H1 (cell line): ENCODE data around the gene FBLN2. TPM values are rescaled to one million over a fixed set of nuclear protein-coding genes. Genes with fewer than 3 reads are reported as not detected.

Experiments used
- CTCF ChIA-PET: fragments of 300-600 bp; sonication (Branson Sonifier 250); formaldehyde crosslinking; loops from one replicate; lab custom pipeline; 2021; ENCODE audit not compliant: partially characterized antibody; lab: Charles Lee
- POLR2A ChIA-PET: fragments of 300-600 bp; sonication (Branson Sonifier 250); formaldehyde crosslinking; loops from one replicate; lab custom pipeline; 2021; ENCODE audit warnings: inconsistent platforms; ENCODE audit not compliant: partially characterized antibody; lab: Charles Lee
- DNase-seq, 2 experiments: peaks; one replicate each; pipeline versions ENCODE4 v3.0.0 to v3.0.0-alpha.2; 2010 to 2022; ENCODE audit warnings: low spot score in 2 of 2, low read depth in 1 of 2, mixed read lengths in 1 of 2
- FAIRE-seq: peaks from 2 replicates; lab custom pipeline; 2011; peaks lifted over from hg19 to GRCh38; lab: Jason Lieb, UNC
- H2AFZ ChIP-seq: 2 replicates; pipeline ENCODE4 v1.8.1; 2012; ENCODE audit warnings: low read length, inconsistent platforms
- H2AK5ac ChIP-seq: 2 replicates; pipeline ENCODE4 v1.6.1; 2013; ENCODE audit warnings: low read depth, low read length
- H2BK120ac ChIP-seq: replicated peaks from 2 replicates; pipeline ENCODE3; 2013; ENCODE audit warnings: low read depth, low read length, inconsistent platforms
- H2BK12ac ChIP-seq: 2 replicates; pipeline ENCODE4 v1.6.1; 2013; ENCODE audit warnings: low read depth, low read length
- H2BK15ac ChIP-seq: 2 replicates; pipeline ENCODE4 v1.6.1; 2013; ENCODE audit warnings: low read length
- H2BK20ac ChIP-seq: 2 replicates; pipeline ENCODE4 v1.6.1; 2013; ENCODE audit warnings: low read length
- H2BK5ac ChIP-seq: 2 replicates; pipeline ENCODE4 v1.6.1; 2013; ENCODE audit warnings: low read depth, low read length
- H3K14ac ChIP-seq: 2 replicates; pipeline ENCODE4 v1.6.1; 2013; ENCODE audit warnings: inconsistent platforms; ENCODE audit not compliant: insufficient read length
- H3K18ac ChIP-seq: 2 replicates; pipeline ENCODE4 v1.6.1; 2013; ENCODE audit warnings: low read length; ENCODE audit errors: extremely low read depth
- H3K23ac ChIP-seq: 2 replicates; pipeline ENCODE4 v1.6.1; 2013; ENCODE audit warnings: inconsistent platforms; ENCODE audit not compliant: insufficient read length
- H3K23me2 ChIP-seq: 2 replicates; pipeline ENCODE4 v1.6.1; 2013; ENCODE audit warnings: low read depth, low read length
- H3K27ac ChIP-seq: 2 replicates; pipeline ENCODE4 v1.6.1; 2011; ENCODE audit warnings: low read depth, low read length, inconsistent platforms
- H3K27me3 ChIP-seq, 4 experiments: replicated peaks in 1 of 4; 1 replicate in 1 of 4; 2 replicates in 3 of 4; pipeline versions ENCODE4 v1.6.1 to v1.8.1; 2011 to 2013; ENCODE audit warnings: low read length in 3 of 4, mild to moderate bottlenecking in 3 of 4, inconsistent platforms in 2 of 4, mixed read lengths in 2 of 4, moderate library complexity in 1 of 4; ENCODE audit not compliant: control insufficient read depth in 3 of 4, insufficient read depth in 3 of 4; ENCODE audit errors: extremely low read depth in 1 of 4
- H3K36me3 ChIP-seq, 4 experiments: 2 replicates each; pipeline versions ENCODE4 v1.6.1 to v1.8.1; 2011 to 2013; ENCODE audit warnings: mild to moderate bottlenecking in 4 of 4, low read length in 3 of 4, moderate library complexity in 2 of 4, control low read depth in 1 of 4, inconsistent platforms in 1 of 4; ENCODE audit not compliant: insufficient read depth in 4 of 4, control insufficient read depth in 2 of 4
- H3K4ac ChIP-seq: replicated peaks from 2 replicates; pipeline ENCODE3; 2013; ENCODE audit warnings: low read length, low read depth, mixed read lengths, inconsistent platforms; ENCODE audit not compliant: insufficient read length
- H3K4me1 ChIP-seq, 4 experiments: replicated peaks in 1 of 4; 1 replicate in 1 of 4; 2 replicates in 3 of 4; pipeline versions ENCODE4 v1.6.1 to v1.8.1; 2011 to 2013; ENCODE audit warnings: low read length in 3 of 4, inconsistent platforms in 2 of 4, mixed read lengths in 1 of 4; ENCODE audit not compliant: insufficient read depth in 4 of 4, control insufficient read depth in 3 of 4
- H3K4me2 ChIP-seq, 2 experiments: 2 replicates each; pipeline versions ENCODE4 v1.6.1 to v1.8.1; 2011 to 2013; ENCODE audit warnings: low read depth in 2 of 2, low read length in 2 of 2, control low read depth in 1 of 2, inconsistent platforms in 1 of 2, mild to moderate bottlenecking in 1 of 2; ENCODE audit not compliant: insufficient read depth in 1 of 2
- H3K4me3 ChIP-seq, 4 experiments: fragments of 200-600, 300-600 bp in 1 of 4; sonication (generic), shearing (Covaris generic), sonication (Bioruptor Twin) in 1 of 4; 2 replicates each; pipeline versions ENCODE4 v1.5.1 to v1.8.1; 2011 to 2016; ENCODE audit warnings: low read length in 4 of 4, low read depth in 3 of 4, control low read depth in 2 of 4, inconsistent platforms in 2 of 4, mild to moderate bottlenecking in 2 of 4, mixed read lengths in 1 of 4, moderate library complexity in 1 of 4; ENCODE audit not compliant: insufficient read depth in 2 of 4; ENCODE audit errors: extremely low read depth in 1 of 4
- H3K56ac ChIP-seq: replicated peaks from 2 replicates; pipeline ENCODE3; 2013; ENCODE audit warnings: low read depth, mild to moderate bottlenecking, mixed read lengths, low read length, inconsistent platforms; ENCODE audit not compliant: insufficient read length
- H3K79me1 ChIP-seq: 2 replicates; pipeline ENCODE4 v1.6.1; 2013; ENCODE audit warnings: low read depth, low read length, control low read depth
- H3K79me2 ChIP-seq, 2 experiments: 2 replicates each; pipeline versions ENCODE4 v1.6.1 to v1.8.1; 2012 to 2013; ENCODE audit warnings: low read length in 2 of 2, mild to moderate bottlenecking in 2 of 2, inconsistent platforms in 1 of 2; ENCODE audit not compliant: insufficient read depth in 2 of 2, control insufficient read depth in 1 of 2
- H3K9ac ChIP-seq, 4 experiments: replicated peaks in 1 of 4; 1 replicate in 1 of 4; 2 replicates in 3 of 4; pipeline versions ENCODE4 v1.6.1 to v1.8.1; 2011 to 2013; ENCODE audit warnings: low read depth in 3 of 4, low read length in 3 of 4, control low read depth in 2 of 4, mild to moderate bottlenecking in 2 of 4, moderate library complexity in 2 of 4, inconsistent platforms in 1 of 4; ENCODE audit errors: extremely low read depth in 1 of 4
- H3K9me3 ChIP-seq, 2 experiments: 2 replicates each; pipeline versions ENCODE4 v1.6.1 to v1.8.1; 2012 to 2013; ENCODE audit warnings: mild to moderate bottlenecking in 2 of 2, moderate library complexity in 2 of 2, control low read depth in 1 of 2, inconsistent platforms in 1 of 2, low read depth in 1 of 2, low read length in 1 of 2, mixed read lengths in 1 of 2; ENCODE audit not compliant: insufficient read depth in 2 of 2
- H4K20me1 ChIP-seq, 2 experiments: replicated peaks in 1 of 2; 2 replicates each; pipeline versions ENCODE3 to v1.8.1; 2011 to 2013; ENCODE audit warnings: inconsistent platforms in 2 of 2, low read length in 2 of 2, mild to moderate bottlenecking in 1 of 2; ENCODE audit not compliant: insufficient read depth in 2 of 2, control insufficient read depth in 1 of 2
- H4K5ac ChIP-seq: 2 replicates; pipeline ENCODE4 v1.6.1; 2013; ENCODE audit warnings: low read length, low read depth, mixed read lengths, inconsistent platforms; ENCODE audit not compliant: insufficient read length
- H4K8ac ChIP-seq: 2 replicates; pipeline ENCODE4 v1.8.0; 2013; ENCODE audit warnings: mild to moderate bottlenecking, moderate library complexity, low read length, inconsistent platforms; ENCODE audit not compliant: insufficient read depth; ENCODE audit errors: extremely low read depth
- H4K91ac ChIP-seq: replicated peaks from 2 replicates; pipeline ENCODE3; 2013; ENCODE audit warnings: low read length, mixed read lengths, inconsistent platforms; ENCODE audit not compliant: insufficient read length
- GTF2F1 ChIP-seq: IDR thresholded peaks from 2 replicates; pipeline ENCODE4 v1.6.1; 2012; ENCODE audit warnings: low read depth, low read length, improper control_type of control experiment, borderline replicate concordance
- WGBS, 2 experiments: shearing (Covaris generic) in 1 of 2; methylation state at CpG; one replicate each; pipeline versions ENCODE4 v1.1.6 to v1.1.7; 2013 to 2015; ENCODE audit warnings: low lambda C conversion rate in 2 of 2, mixed read lengths in 2 of 2, inconsistent platforms in 1 of 2, low coverage in 1 of 2, missing lambda C conversion rate in 1 of 2; ENCODE audit not compliant: insufficient replicate concordance in 2 of 2, insufficient coverage in 1 of 2, insufficient read length in 1 of 2; ENCODE audit errors: extremely low coverage in 1 of 2, missing lambda C conversion rate in 1 of 2; 5-methylcytosine and 5-hydroxymethylcytosine counted together
- polyA plus RNA-seq, 7 experiments: library from polyadenylated mRNA; depleted of rRNA in 3 of 7; stranded (reverse) in 5 of 7; unstranded in 2 of 7; fragments of >200 nt in 5 of 7; fragments of 200-250 nt in 2 of 7; gene quantifications; 1 replicate in 5 of 7; 2 replicates in 1 of 7; 4 replicates in 1 of 7; pipeline versions ENCODE4 v1.2.1 to v1.2.3, GENCODE V29; 2011 to 2013; ENCODE audit warnings: missing spikeins in 2 of 7, mixed read lengths in 2 of 7
- total RNA-seq: library from RNA; stranded (reverse); fragmentation: NEBNext Ultra II Directional; extraction: Animal tissue kit (Norgen Biotek cat#: 25700); gene quantifications from 2 replicates; pipeline ENCODE4 v1.2.1, GENCODE V29; 2021

FBLN2 gene
- total and polyA plus RNA-seq, 2 of the 8 experiments (the other 6 are each of a cell fraction or from before 2014, with no cell fraction given) = 17.4 to 24.2 TPM

DNA sequence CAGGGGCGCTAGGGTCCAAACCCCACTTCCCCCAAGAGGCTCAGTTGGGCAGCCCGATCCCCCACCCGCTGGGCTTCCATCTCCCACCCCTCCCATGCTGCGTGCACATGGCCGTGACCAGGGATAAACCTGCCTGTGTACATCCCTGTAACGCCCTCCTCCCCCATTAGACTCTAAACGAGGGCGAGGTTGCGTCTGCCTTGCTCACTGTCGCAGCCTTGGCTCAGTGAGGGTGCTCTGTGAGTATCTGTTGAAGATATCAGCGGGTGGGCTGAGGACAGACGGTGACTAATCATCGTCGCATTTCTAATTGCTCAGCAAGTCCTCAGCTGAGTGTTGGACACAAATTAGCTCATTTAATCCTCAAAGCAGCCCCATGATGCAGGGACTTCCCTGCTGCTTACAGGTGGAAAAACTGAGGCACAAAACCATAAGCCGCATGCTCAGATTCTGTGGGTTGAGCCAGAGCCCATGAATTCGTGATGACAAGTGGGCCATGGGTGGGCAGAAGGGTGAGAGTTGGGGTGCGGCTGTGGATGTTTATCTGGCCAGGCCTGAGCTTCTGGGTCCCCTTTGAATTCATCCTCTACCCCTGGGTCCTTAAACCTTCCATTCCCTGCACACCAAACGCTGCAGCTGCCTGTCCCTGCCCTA is 26.0 kb downstream of the FBLN2 start:
- CTCF ChIA-PET = interaction anchor here (0.7 to 3.0 kb wide), 11 partner anchors 9 to 91 kb away, joined by 3 to 18 read pairs (median 3); no protein-coding TSS in a partner anchor
- H3K9ac ChIP-seq = no peak overlapping the region
- 0 out of 2 replicates have a peak overlapping the region, but pooled peaks have one; percentile 43 for H3K18ac ChIP-seq
- no peaks in the 10 kb centered on the region; the same call in none of the 2 replicates for H3K79me1 ChIP-seq
- H2AFZ ChIP-seq = no peak overlapping the region
- no peak overlapping the region for H4K5ac ChIP-seq
- H3K27ac ChIP-seq = no peak overlapping the region
- no peaks in the 10 kb centered on the region; a peak in 1 of 7 replicates for H3K27me3 ChIP-seq
- H3K36me3 ChIP-seq = no peaks in the 10 kb centered on the region
- no peak overlapping the region for H2BK120ac ChIP-seq
- no peak overlapping the region for H3K14ac ChIP-seq
- H4K8ac ChIP-seq = peak overlapping the region; percentile 41; the same call in 1 of the 2 replicates
- no peak overlapping the region for H2BK15ac ChIP-seq
- H3K4me2 ChIP-seq = no peak overlapping the region
- no peak overlapping the region for H3K4me3 ChIP-seq
- H3K4me1 ChIP-seq = peaks cover 0 to 23% (median 9%) of the 10 kb centered on the region in 4 experiments; a peak in 5 of 7 replicates
- H3K23ac ChIP-seq = no peak overlapping the region
- no peaks in the 10 kb centered on the region for H3K79me2 ChIP-seq
- peaks cover 0 to 4% of the 10 kb centered on the region in 2 experiments for H4K20me1 ChIP-seq
- WGBS, 2 experiments = 73% methylated on average over 16 of the region's 18 CpGs; no CpG with 5 or more reads in 1 of the 2 experiments
- DNase-seq (no peak), FAIRE-seq (no peak)
- POLR2A ChIA-PET = interaction anchor here (1.8 kb wide), 1 partner anchor 11 kb away, joined by 6 read pairs; no protein-coding TSS in a partner anchor
- no peak overlapping the region for H2BK12ac ChIP-seq
- no peak overlapping the region for H3K56ac ChIP-seq
- H3K4ac ChIP-seq = no peak overlapping the region
- H4K91ac ChIP-seq = peak overlapping the region; percentile 80
- no peaks in the 10 kb centered on the region for H3K23me2 ChIP-seq
- 0 out of 2 replicates have a peak overlapping the region, but pooled peaks have one; percentile 9 for H2BK20ac ChIP-seq
- H3K9me3 ChIP-seq = no peaks in the 10 kb centered on the region
- no peak for TF ChIP-seq GTF2F1
- H2BK5ac ChIP-seq = no peak overlapping the region
- 0 out of 2 replicates have a peak overlapping the region, but pooled peaks have one; percentile 76 for H2AK5ac ChIP-seq
